SH-SY5Y (cell line): ENCODE data around the gene HBB.

Source experiments
- GATA2 ChIP-seq: IDR thresholded peaks from 2 replicates; pipeline ENCODE4 v1.6.1; 2011; ENCODE audit warnings: mild to moderate bottlenecking, low read depth, low read length
- GATA3 ChIP-seq: IDR thresholded peaks from 2 replicates; pipeline ENCODE4 v1.6.1; 2011; ENCODE audit warnings: low read depth, mild to moderate bottlenecking, low read length, moderate library complexity

- TF ChIP-seq GATA2 = no peak
- TF ChIP-seq GATA3 = no peak
These were observed 48.6 kb downstream of the HBB start for GRCh38 chr11:5178046-5178837.
